NCI-H1105 treated with DMSO at 0.1 percent for 48 hours (cell line): Measurements from ENCODE around the gene TMEM200C.
A peak's percentile ranks its signal among the peaks of the same experiment; 100 is the strongest.

Experiments used
- DNase-seq: peaks from one replicate; lab custom pipeline; 2025; lab: John Stamatoyannopoulos, UW

TMEM200C gene

GRCh38 chr18:5895299-5895875, at the start of gene TMEM200C:
TMEM200C (minus strand) TSS chr18:5895522; CDS start chr18:5892063, 3,459 bp downstream.
- peak; percentile 16 for DNase-seq

GRCh38 chr18:5944448-5944847, 49.1 kb upstream of the TMEM200C start:
- no peak for DNase-seq

GRCh38 chr18:5943514-5943913, 48.2 kb upstream of the TMEM200C start:
- peak; percentile 28 for DNase-seq

GRCh38 chr18:5942591-5942990, 47.3 kb upstream of the TMEM200C start:
- DNase-seq = no peak

- DNase-seq = no peak
These were observed 46.6 kb upstream of the TMEM200C start for GRCh38 chr18:5941890-5942289.

- no peak for DNase-seq
These were observed 44.7 kb upstream of the TMEM200C start for GRCh38 chr18:5939801-5940667.

- no peak for DNase-seq
These were observed 42.5 kb upstream of the TMEM200C start for GRCh38 chr18:5937795-5938194.

- no peak for DNase-seq
These were observed 41.8 kb upstream of the TMEM200C start for GRCh38 chr18:5937121-5937520.

- DNase-seq = no peak
These were observed 35.5 kb upstream of the TMEM200C start for GRCh38 chr18:5930789-5931188.

- DNase-seq = no peak
These were observed 23.0 kb upstream of the TMEM200C start for GRCh38 chr18:5918205-5918858.

GRCh38 chr18:5914951-5915350, 19.6 kb upstream of the TMEM200C start:
- peak; percentile 11 for DNase-seq

GRCh38 chr18:5914016-5914415, 18.7 kb upstream of the TMEM200C start:
- DNase-seq = no peak

- no peak for DNase-seq
These were observed 17.2 kb upstream of the TMEM200C start for GRCh38 chr18:5912566-5912965.

GRCh38 chr18:5909125-5909524, 13.8 kb upstream of the TMEM200C start:
- DNase-seq = no peak

GRCh38 chr18:5903386-5903785, 8.1 kb upstream of the TMEM200C start:
- no peak for DNase-seq

GRCh38 chr18:5900262-5900661, 4.9 kb upstream of the TMEM200C start:
- DNase-seq = no peak

GRCh38 chr18:5899835-5900234, 4.5 kb upstream of the TMEM200C start:
- no peak for DNase-seq

GRCh38 chr18:5895876-5896740, 786 bp upstream of the TMEM200C start:
- peak; percentile 3 for DNase-seq

- DNase-seq = peak; percentile 15
These were observed 567 bp downstream of the TMEM200C start for GRCh38 chr18:5894611-5895298.

GRCh38 chr18:5893956-5894610, 1.2 kb downstream of the TMEM200C start:
- DNase-seq = peak; percentile 24
